Fibroblast of skin of right quadriceps (primary cell): ENCODE measurements around the gene CITED1.

Source experiments
- DNase-seq: peaks from one replicate; pipeline ENCODE4 v3.0.0-alpha.2; 2013

Gene CITED1

GRCh38 chrX:72268597-72269365, 36.9 kb downstream of the CITED1 start:
- peak; percentile 63 for DNase-seq

DNA sequence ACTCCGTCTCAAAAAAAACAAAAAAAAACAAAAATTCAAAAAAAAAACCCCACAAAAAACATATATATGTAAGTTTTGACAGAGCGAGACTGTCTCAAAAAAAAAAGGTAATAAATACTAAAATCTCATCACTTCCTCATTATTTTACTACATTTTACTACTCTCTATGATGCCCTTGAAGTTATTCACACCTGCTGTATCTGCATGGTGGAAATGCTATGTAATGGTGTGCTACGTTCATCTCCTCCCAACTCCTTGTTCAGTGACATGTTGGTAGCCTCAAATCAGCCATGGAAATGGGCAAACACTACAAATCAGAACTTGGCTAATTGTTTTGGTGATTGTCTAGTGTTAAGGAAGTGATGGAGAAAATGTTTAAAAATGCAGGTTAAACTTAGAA, 40.5 kb downstream of the CITED1 start:
- no peak for DNase-seq

- no peak for DNase-seq
These were observed 43.6 kb downstream of the CITED1 start for GRCh38 chrX:72262077-72262476.

DNA sequence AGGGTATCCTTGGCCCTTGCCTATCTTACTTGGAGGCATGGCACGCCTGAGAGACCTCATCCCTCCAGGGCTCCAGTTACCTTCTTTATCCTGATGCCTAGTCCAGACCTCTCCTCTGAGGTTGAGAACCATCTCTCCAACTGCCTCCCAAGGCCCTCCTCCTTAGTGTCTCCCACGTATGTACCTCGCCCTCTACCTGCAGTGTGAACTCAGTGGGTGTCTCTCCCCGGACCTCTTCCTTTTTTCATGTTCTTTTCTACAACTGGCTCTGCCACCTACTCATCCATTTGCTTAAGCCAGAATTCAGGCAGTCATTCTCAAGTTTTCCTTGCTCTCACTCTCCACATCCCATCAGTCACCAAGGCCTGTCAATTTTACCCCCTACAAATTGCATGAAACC, 45.3 kb downstream of the CITED1 start:
- no peak for DNase-seq

- peak; percentile 85 for DNase-seq
These were observed 47.5 kb downstream of the CITED1 start for GRCh38 chrX:72258174-72258573.

GRCh38 chrX:72255864-72256263, 49.9 kb downstream of the CITED1 start:
- no peak for DNase-seq

DNA sequence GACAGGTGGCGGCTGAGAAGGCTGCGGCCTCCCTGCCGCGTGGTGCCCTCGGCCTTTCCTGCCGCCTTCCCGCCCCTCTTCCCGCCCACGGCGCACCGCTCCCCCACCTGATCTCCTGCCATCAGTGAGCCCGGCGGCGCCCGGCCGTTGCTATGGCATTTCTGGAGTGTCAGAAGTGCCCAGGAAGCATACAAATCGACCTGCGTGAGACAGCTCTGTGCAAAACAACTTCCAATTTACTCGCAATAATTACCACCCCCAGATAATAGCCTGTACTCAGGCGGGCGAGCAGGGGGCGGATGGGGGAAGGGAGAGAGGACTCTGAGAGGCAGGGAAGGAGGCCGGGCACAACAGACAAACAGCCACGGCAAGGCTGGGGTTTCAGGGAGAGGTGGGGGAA, 50.3 kb downstream of the CITED1 start:
- no peak for DNase-seq

DNA sequence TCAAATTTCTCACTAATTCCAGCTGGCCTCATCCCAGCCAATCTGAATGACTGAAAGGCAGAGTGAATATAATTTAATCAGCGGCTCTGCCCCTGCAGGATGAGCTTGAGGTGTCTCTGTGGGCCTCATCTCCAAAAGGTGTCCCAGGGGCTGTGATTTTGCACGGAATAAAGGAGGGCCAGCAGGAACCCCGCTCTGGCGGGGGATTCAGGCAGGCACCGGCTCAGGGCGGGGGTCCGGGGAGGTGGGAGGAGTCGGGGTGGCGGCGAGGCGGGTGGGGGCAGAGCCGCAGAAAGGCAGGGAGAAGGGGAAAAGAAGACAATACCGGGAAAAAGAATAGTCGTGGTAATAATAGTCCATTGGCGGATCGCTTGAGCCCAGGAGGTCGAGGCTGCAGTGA, 50.9 kb downstream of the CITED1 start:
- no peak for DNase-seq

- DNase-seq: no peak
These were observed 52.0 kb downstream of the CITED1 start for GRCh38 chrX:72253686-72254085.
